ENCODE data around the gene PIK3R1.

Gene PIK3R1

GRCh38 chr5:68215208-68215897, at the start of gene PIK3R1:
Gene PIK3R1 (plus strand): TSS chr5:68215756. CDS start chr5:68226676, 10,920 bp downstream.
- DNase-seq (ENCODE audit: low read depth), result peak; percentile 70

- DNase-seq (ENCODE audit: low read depth), result no peak
Observed at GRCh38 chr5:68167195-68167651, 48.3 kb upstream of the PIK3R1 start.

GRCh38 chr5:68169903-68170302, 45.7 kb upstream of the PIK3R1 start:
- DNase-seq (ENCODE audit: low read depth), result no peak

GRCh38 chr5:68170826-68171558, 44.6 kb upstream of the PIK3R1 start:
- no peak for DNase-seq (ENCODE audit: low read depth)

- no peak for DNase-seq (ENCODE audit: low read depth)
Observed at GRCh38 chr5:68172314-68172713, 43.2 kb upstream of the PIK3R1 start.

- no peak for DNase-seq (ENCODE audit: low read depth)
Observed at GRCh38 chr5:68173007-68173406, 42.5 kb upstream of the PIK3R1 start.

- DNase-seq (ENCODE audit: low read depth), result no peak
Observed at GRCh38 chr5:68176253-68176652, 39.3 kb upstream of the PIK3R1 start.

- DNase-seq (ENCODE audit: low read depth), result no peak
Observed at GRCh38 chr5:68176802-68177479, 38.6 kb upstream of the PIK3R1 start.

GRCh38 chr5:68177676-68178075, 37.9 kb upstream of the PIK3R1 start:
- no peak for DNase-seq (ENCODE audit: low read depth)

GRCh38 chr5:68178579-68178978, 37.0 kb upstream of the PIK3R1 start:
- DNase-seq (ENCODE audit: low read depth), result peak; percentile 5

- no peak for DNase-seq (ENCODE audit: low read depth)
Observed at GRCh38 chr5:68180121-68181038, 35.2 kb upstream of the PIK3R1 start.

- no peak for DNase-seq (ENCODE audit: low read depth)
Observed at GRCh38 chr5:68181039-68181599, 34.4 kb upstream of the PIK3R1 start.

GRCh38 chr5:68182094-68182493, 33.5 kb upstream of the PIK3R1 start:
- DNase-seq (ENCODE audit: low read depth), result no peak

- DNase-seq (ENCODE audit: low read depth), result no peak
Observed at GRCh38 chr5:68182534-68182933, 33.0 kb upstream of the PIK3R1 start.

GRCh38 chr5:68187268-68188055, 28.1 kb upstream of the PIK3R1 start:
- DNase-seq (ENCODE audit: low read depth), result no peak

- DNase-seq (ENCODE audit: low read depth), result no peak
Observed at GRCh38 chr5:68189171-68189570, 26.4 kb upstream of the PIK3R1 start.

GRCh38 chr5:68189613-68190012, 25.9 kb upstream of the PIK3R1 start:
- DNase-seq (ENCODE audit: low read depth), result no peak

GRCh38 chr5:68190619-68191018, 24.9 kb upstream of the PIK3R1 start:
- DNase-seq (ENCODE audit: low read depth), result no peak

- DNase-seq (ENCODE audit: low read depth), result no peak
Observed at GRCh38 chr5:68191083-68191791, 24.3 kb upstream of the PIK3R1 start.

GRCh38 chr5:68192679-68193060, 22.9 kb upstream of the PIK3R1 start:
- DNase-seq (ENCODE audit: low read depth), result no peak

Data from HS-5 (cell line).